Measurements from ENCODE around the gene SSNA1.

Gene SSNA1

GRCh38 chr9:137141976-137142936 is 46.2 kb upstream of the SSNA1 start:
- no peak overlapping the region for H3K4me3 ChIP-seq (replicated peaks in 1 of 2; ENCODE audit: low read depth in 2 of 2, low read length in 2 of 2)
- TF ChIP-seq, protein P1, sequence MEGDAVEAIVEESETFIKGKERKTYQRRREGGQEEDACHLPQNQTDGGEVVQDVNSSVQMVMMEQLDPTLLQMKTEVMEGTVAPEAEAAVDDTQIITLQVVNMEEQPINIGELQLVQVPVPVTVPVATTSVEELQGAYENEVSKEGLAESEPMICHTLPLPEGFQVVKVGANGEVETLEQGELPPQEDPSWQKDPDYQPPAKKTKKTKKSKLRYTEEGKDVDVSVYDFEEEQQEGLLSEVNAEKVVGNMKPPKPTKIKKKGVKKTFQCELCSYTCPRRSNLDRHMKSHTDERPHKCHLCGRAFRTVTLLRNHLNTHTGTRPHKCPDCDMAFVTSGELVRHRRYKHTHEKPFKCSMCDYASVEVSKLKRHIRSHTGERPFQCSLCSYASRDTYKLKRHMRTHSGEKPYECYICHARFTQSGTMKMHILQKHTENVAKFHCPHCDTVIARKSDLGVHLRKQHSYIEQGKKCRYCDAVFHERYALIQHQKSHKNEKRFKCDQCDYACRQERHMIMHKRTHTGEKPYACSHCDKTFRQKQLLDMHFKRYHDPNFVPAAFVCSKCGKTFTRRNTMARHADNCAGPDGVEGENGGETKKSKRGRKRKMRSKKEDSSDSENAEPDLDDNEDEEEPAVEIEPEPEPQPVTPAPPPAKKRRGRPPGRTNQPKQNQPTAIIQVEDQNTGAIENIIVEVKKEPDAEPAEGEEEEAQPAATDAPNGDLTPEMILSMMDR (IDR thresholded peaks at IDR 0.05; ENCODE audit: low read depth, low read length): no peak
- no peak for DNase-seq (ENCODE audit: low read depth in 2 of 2)

GRCh38 chr9:137143459-137143858 is 45.0 kb upstream of the SSNA1 start:
- H3K4me3 ChIP-seq (replicated peaks in 1 of 2; ENCODE audit: low read depth in 2 of 2, low read length in 2 of 2): no peak overlapping the region
- TF ChIP-seq, protein P1 (IDR thresholded peaks at IDR 0.05; ENCODE audit: low read depth, low read length): no peak

GRCh38 chr9:137145731-137146526 is 42.5 kb upstream of the SSNA1 start:
- no peak for DNase-seq (ENCODE audit: low read depth in 2 of 2)
- no peak overlapping the region for H3K4me3 ChIP-seq (replicated peaks in 1 of 2; ENCODE audit: low read depth in 2 of 2, low read length in 2 of 2)
- TF ChIP-seq, protein P1 (IDR thresholded peaks at IDR 0.05; ENCODE audit: low read depth, low read length): no peak

More at GRCh38 chr9:137143459-137143858, 45.0 kb upstream of the SSNA1 start:
- no peak for DNase-seq (ENCODE audit: low read depth in 2 of 2)

DNA sequence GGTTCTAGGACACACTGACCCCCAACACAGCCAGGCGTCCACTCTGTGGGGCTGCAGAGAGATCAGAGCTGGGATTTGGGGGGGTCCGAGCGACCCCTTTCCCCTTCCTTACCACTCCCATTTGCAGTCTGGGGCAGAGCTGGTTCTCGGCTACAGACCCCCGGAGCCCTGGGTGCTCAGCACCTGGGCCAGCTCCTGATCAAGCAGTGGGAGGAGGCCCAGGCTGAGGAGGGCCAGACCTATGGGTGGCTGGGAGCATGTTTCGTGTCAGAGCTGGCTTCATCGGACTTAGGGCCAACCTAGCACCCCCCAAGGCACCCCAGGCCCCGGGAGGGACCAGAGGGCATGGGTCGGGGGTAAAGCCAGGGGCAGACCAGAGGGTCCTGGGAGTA is 42.0 kb upstream of the SSNA1 start:
- DNase-seq (ENCODE audit: low read depth in 2 of 2): no peak
- TF ChIP-seq, protein P1 (IDR thresholded peaks at IDR 0.05; ENCODE audit: low read depth, low read length): no peak
- no peak overlapping the region for H3K4me3 ChIP-seq (replicated peaks in 1 of 2; ENCODE audit: low read depth in 2 of 2, low read length in 2 of 2)

- H3K4me3 ChIP-seq (replicated peaks in 1 of 2; ENCODE audit: low read depth in 2 of 2, low read length in 2 of 2): no peak overlapping the region
- TF ChIP-seq, protein P1 (IDR thresholded peaks at IDR 0.05; ENCODE audit: low read depth, low read length): no peak
These were observed 41.2 kb upstream of the SSNA1 start for GRCh38 chr9:137147091-137147792.

GRCh38 chr9:137147793-137148160 is 40.7 kb upstream of the SSNA1 start:
- no peak overlapping the region for H3K4me3 ChIP-seq (replicated peaks in 1 of 2; ENCODE audit: low read depth in 2 of 2, low read length in 2 of 2)
- TF ChIP-seq, protein P1 (IDR thresholded peaks at IDR 0.05; ENCODE audit: low read depth, low read length): no peak
- DNase-seq (ENCODE audit: low read depth in 2 of 2): no peak

More at GRCh38 chr9:137147091-137147792, 41.2 kb upstream of the SSNA1 start:
- no peak for DNase-seq (ENCODE audit: low read depth in 2 of 2)

Measured in cardiac fibroblast (primary cell).